Left renal pelvis (tissue), 4 donors: Measurements from ENCODE around the gene XYLT1. TPM values are rescaled to one million over a fixed set of nuclear protein-coding genes. Genes with fewer than 3 reads are reported as not detected.

Experiments used
- DNase-seq, 4 donors: peaks; one replicate each; pipeline ENCODE4 v3.0.0-alpha.2; 2013; ENCODE audit warnings: low read depth in 4 of 4, low spot score in 3 of 4
- polyA plus RNA-seq, 4 donors: library from polyadenylated mRNA; unstranded; fragments of 120-200 nt; gene quantifications; one replicate each; pipeline ENCODE4 v1.2.1, GENCODE V29; 2013; ENCODE audit not compliant: insufficient read length in 4 of 4

Gene XYLT1
- polyA plus RNA-seq, 4 donors = 5.8 to 8.6 (median 7.3) TPM

GRCh38 chr16:17379121-17379571 lies 91.6 kb downstream of the XYLT1 start:
- DNase-seq = no peak

DNA sequence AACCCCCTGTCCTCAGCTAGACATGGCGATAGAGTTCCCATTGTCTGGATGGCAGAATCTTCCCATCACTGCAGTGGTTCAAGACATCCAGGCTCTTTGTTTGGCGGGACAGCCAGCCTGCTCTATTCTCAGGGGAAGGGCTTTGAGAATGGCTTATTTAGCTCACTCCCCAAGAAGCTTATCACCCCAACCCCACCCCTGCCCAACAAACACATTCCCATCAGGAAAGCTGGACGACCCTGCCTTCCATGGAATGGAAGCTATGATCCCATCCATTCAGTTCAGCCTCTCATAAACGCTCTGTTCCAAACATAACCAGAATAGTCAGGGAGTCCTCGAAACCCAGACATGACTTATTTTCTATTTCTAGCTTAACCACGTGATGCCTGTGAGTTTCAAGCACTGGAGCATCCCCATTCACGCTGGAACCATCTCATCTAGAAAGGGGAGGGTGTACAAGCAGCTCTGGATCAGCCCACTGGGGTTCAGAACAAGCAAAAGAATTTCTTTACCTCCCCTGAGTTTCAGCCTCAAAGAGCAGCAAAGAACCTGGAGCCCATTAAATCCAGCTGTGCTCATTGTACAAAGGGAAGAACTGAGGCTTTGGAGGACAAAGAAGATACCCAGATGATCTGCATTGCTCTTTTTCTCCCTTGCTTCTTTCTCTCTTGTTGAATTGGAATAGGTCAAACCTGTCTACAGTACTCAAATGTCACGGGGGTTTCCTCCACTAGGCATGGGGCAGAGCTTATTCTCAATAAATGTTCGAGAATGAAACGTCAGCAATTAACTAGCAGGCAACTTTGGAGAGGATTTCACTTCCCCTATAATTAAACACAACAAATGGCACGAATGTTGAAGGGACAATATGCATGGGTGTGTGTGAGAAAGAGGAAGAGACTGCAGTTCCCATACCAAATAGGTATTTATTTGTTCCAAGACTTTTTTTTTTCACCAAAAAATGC lies 93.1 kb downstream of the XYLT1 start:
- DNase-seq = no peak

DNA sequence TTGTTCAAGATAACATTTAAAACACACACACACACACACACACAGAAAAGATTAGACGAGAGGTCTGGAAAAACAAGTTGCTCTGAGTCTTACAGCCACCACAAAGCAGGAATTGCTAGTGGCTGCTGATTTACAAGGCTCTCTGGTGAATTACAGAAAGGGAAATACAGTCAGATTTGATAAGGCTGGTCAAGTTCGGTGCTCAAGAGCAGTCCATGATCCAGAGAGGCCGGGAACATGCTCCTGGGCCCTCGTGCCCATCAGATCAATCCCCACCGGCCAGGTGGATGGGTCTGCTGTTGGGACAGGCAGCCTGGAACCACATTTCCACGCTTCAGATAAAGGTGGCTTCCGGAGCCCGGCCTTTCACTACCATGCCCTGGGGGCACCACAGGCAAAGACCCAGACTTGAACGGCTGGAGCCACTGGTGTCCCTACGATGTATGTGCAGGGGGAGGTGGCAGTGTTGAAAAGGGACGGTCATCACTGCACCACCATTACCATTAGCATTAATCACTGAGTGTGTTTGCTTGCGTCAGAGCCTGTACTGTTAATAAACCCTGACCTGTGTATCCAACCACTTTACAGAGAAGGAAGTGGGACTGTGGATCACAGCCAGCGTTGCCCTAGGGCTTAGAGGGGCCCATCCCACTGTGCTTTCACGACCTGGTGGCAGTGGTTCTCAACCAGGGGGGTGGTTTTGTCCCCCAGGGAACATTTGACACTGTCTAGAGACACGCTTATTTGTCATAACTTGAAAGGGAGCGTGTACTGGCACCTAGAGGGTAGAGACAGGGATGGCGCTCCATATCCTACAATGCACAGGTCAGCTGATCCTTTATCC lies 95.1 kb downstream of the XYLT1 start:
- no peak for DNase-seq

DNA sequence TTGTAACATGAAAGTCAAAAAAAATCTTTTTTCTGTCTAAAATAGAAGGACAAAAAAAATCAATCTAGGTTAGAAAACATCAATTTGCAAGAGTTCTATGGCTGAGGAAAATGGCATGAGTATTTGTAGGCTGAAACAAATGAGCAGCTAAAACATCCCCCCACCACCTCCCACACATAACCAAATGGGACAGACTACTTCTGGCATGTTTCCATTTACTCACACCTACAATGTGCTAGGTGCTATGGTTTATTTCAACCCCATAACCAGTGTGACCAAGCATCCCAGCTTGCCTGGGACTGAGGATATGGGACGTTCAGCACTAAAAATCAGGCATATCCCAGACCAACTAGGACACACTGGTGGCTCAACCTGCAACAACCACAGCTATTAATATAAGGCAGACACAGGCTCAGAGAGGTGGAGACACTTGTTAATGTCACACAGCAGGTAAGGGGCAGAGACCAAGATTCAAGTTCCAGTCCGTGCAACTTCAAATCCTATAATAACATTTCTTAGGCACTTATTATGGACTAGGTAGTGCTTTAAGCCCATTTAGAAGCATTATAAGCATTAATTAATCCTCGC lies 96.0 kb downstream of the XYLT1 start:
- no peak for DNase-seq

- DNase-seq = no peak
These were observed 97.2 kb downstream of the XYLT1 start for GRCh38 chr16:17373533-17373932.

DNA sequence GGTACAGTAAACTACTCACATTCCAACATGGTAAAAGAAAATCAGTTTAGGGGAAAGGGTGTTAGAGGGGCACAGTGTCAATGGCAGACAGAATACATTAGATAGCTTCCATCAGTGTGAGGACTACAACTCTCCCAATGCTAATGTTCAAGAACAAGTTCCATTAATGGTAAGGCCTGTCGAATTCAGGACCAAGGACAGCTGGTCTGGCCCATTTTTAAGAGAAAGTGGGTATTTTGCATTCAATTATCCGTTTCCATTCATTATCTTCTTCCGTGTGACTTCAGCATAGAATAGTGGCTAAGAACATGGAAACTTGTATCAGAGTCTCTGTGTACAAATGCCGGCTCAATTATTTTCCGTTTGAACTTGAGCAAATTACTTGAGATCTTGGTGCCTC lies 98.4 kb downstream of the XYLT1 start:
- no peak for DNase-seq

- DNase-seq = no peak
These were observed 99.5 kb downstream of the XYLT1 start for GRCh38 chr16:17371299-17371698.

GRCh38 chr16:17370731-17371285 lies 100.0 kb downstream of the XYLT1 start:
- DNase-seq = no peak

- DNase-seq = no peak
These were observed 100.5 kb downstream of the XYLT1 start for GRCh38 chr16:17370223-17370707.

GRCh38 chr16:17369421-17370222 lies 101.1 kb downstream of the XYLT1 start:
- no peak for DNase-seq

DNA sequence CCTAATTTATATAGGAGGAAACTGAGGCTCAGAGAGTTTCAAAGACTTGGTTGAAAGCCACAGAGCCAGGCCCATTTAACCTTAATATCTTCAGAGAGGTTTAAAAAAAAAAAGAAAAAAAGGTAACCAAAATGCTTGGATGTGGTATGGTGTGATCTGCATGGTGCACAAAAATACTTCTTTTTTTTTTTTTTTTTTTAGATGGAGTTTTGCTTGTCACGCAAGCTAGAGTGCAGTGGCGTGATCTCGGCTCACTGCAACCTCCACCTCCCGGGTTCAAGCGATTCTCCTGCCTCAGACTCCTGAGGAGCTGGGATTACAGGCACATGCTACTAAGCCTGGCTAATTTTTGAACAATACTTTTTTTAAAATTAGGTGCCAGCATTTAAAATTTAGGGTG lies 101.8 kb downstream of the XYLT1 start:
- DNase-seq = no peak

DNA sequence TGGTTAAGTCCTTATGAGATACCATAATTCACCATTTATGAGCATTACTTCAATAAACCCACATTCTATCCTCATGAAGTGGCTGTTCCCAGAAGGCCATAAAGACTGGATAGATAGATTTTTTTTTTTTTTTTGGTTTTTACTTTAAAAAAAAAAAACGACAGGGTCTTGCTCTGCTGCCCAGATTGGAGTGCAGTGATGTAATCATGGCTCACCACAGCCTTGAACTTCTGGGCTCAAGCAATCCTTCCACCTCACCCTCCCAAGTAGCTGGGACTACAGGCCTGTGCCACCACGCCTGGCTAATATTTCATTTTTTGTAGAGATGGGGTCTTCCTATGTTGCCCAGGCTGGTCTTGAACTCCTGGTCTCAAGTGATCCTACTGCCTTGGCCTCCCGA lies 102.3 kb downstream of the XYLT1 start:
- DNase-seq = no peak

- DNase-seq = no peak
These were observed 102.8 kb downstream of the XYLT1 start for GRCh38 chr16:17367923-17368322.

DNA sequence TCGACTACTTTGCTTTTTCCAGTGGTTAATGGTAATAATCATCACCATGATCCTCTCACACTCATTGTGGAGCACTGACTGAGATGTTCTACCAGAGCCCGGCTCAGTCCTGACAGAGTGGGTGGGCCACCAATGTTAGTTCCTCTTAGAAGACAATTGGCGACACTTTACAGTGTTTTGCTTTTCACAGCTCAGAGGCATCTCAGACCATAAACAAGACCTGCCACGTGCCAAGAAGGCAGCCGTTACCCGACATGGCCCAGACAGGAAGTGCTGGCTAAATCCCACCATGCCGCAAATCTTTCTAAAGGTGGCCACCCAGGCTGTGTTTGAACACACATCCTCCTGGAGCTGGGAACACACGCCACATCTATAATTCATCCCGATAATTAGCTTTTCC lies 103.7 kb downstream of the XYLT1 start:
- no peak for DNase-seq

GRCh38 chr16:17366299-17366961 lies 104.3 kb downstream of the XYLT1 start:
- no peak for DNase-seq

DNA sequence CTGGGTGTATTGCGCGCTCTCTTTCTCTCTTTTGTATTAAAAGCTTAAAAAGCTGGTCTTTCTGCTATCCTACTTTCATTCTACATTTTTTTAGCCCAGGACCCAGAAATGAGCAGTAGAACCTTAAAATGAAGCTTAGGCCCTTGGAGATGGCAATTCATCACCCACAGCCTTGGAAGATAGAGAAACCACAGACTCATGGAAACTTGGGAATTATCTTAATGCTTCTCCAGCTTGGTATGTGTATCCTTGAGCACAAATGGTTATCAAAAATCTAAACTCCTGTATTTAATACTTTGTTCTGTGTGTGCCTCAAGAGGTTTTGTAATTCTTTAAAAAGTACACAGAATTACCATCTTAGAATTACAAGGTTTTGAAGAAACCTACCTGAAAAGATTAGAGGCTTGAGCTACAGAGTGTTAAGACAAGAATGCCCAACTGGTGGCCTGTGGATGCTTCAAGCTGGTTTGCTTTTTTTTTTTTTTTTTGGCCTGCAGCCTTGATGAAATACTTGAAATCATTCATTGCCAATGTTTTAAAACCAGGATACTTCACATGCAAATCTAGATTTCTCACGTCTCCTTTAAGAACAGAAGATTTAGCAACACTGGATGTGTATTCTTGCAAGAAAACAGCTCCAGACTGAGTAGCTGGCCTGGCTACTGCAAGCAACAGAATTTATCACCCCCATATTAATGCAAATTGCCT lies 105.0 kb downstream of the XYLT1 start:
- DNase-seq = no peak

DNA sequence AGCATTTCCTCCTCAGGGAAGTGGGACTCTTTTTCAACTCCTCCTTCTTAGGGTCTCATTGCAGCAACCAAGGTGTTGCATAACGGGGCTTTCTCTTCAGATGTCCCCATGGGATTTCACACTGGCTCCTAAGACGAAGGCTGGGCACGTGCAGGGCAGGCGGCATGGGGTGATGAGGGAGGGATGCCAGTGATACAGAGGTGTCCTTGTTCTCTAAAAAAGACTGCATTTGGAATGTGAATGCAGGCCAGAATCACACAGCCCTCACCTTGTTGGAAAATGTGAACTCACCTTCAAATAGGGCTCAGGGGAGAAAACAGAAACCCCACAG lies 105.6 kb downstream of the XYLT1 start:
- no peak for DNase-seq

DNA sequence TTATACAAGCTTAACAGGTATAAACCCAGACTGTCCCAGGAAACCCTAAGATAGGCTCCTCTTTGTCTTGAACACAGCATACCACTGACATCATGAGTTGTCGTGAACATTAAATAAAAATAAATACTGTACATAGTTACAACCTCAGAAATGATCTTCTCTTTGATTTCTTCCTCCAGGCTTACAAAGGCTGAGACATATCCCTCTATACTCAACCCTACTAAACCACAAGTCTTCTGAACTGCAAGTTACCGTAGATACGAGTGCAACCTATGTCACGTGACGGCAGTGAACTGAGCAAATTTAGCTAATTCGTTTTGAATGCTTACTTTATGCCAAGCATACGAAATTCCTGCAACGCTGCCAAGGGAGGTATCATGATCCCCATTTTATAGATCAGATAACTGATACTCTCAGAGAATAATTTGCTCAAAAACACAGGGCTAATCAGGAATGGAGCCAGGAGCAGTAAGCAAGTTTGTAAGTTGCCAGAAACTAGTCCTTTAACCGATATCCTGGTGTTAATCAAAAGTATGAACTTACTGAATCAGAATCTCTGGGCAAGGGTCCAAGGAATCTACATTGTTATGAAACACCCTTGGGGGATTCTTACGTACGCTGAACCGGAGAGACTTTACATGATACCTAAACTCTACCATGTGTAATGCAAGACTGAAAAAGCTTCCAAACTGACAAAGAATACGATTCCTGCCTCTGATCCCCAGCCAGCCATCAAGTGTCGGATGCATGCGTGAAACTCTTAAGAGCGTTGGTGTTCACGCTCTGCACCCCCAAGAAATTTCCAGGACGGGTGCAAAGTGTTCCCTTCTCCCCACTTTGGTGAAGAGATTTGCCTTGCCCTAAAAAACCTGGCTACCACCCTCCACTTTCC lies 106.2 kb downstream of the XYLT1 start:
- DNase-seq = no peak
